HG03521 (cell line): Measurements from ENCODE around the gene TMX2.
"Not testable (repeated sequence)": the region's sequence is repeated elsewhere in the genome, so short reads cannot be mapped to it uniquely, and the experiment has no call there.

Experiments used
- ATAC-seq: cut with Tn5 transposase; IDR thresholded peaks from one replicate; pipeline ENCODE4 v1.9.1; 2021; ENCODE audit warnings: mild to moderate bottlenecking, moderate library complexity; ENCODE audit not compliant: unreplicated experiment

Gene TMX2

GRCh38 chr11:57711414-57712255 is 758 bp upstream of the TMX2 start, which contains the start of gene MED19:
TSS of gene MED19 (minus strand) at chr11:57712215. CDS start at chr11:57712179, 36 bp downstream.
- ATAC-seq = peak; percentile 41

- ATAC-seq = no peak
These were observed 1.4 kb downstream of the TMX2 start for GRCh38 chr11:57713835-57714234.

- ATAC-seq = not testable (repeated sequence)
These were observed 4.3 kb downstream of the TMX2 start for GRCh38 chr11:57716726-57717125.

- no peak for ATAC-seq
These were observed 14.8 kb downstream of the TMX2 start for GRCh38 chr11:57727185-57727584.

- ATAC-seq = no peak
These were observed 16.4 kb downstream of the TMX2 start for GRCh38 chr11:57728829-57729228.

- ATAC-seq = no peak
These were observed 17.1 kb downstream of the TMX2 start for GRCh38 chr11:57729479-57729878.

DNA sequence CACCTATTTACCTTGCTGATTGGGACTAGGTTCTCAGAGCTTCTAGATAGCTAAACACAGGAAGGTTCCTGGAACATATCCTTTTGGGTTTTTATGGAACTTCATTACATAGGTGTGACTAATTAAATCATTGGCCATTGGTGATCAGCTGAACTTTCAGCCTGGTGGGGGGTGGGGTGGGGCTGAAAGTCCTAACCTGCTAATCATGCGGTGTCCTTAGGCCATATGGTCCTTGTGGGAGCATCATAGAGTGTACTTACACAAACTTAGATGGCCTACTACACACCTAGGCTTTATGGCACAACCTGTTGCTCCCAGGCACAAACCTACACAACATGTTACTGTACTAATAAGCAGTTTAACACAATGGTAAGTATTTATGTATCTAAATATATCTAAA is 20.3 kb downstream of the TMX2 start:
- ATAC-seq = no peak

DNA sequence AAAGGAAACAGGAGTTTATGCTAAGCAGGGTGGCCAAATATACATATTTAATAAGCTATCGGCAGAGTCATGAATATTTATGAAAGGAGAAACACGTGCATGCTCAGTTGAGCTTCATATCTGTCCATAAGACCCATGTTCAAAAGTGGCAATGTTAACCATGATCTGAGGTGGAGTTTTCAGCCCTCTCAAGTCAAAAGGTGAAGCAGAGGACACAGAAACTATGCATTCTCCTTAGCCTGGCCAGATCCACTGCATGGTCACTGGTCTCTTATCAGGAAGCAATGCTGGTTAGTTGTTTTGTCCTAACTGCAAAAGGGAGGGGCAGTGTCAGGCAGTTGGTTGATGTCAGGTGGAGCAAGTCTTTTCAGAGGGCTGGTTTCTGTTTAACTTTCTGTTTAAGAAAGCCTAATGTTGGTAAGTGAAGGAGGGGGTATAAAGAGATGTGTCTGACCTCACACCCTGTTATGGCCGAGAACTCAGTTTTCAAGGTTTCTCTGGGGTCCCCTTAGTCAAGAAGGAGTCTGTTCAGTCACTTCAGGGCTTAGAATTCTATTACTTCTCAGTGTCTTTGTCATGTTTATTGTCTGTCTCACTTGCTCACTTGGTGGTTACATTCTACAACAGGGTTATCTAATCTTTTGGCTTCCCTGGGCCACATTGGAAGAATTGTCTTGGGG is 23.4 kb downstream of the TMX2 start:
- no peak for ATAC-seq

- peak; percentile 81 for ATAC-seq
These were observed 29.0 kb downstream of the TMX2 start, which contains the start of gene SELENOH for GRCh38 chr11:57741132-57742086. TSS of gene SELENOH (plus strand) at chr11:57741491. CDS start at chr11:57741596, 105 bp downstream.

DNA sequence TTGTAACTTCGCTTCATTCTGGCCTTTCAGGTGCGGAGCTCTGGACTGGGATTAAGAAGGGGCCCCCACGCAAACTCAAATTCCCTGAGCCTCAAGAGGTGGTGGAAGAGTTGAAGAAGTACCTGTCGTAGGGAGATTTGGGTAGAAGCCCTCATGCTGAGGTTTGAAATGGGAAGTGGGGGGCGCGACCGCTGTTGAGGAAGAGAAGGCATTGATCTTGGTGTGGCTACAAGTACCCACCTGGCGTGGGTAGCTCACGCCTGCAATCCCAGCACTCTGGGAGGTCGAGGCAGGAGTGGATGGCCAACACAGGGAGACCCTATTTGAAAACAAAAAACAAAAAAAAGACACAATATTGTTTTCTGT is 29.7 kb downstream of the TMX2 start:
- ATAC-seq = no peak

- ATAC-seq = no peak
These were observed 32.0 kb downstream of the TMX2 start for GRCh38 chr11:57744357-57744756.

DNA sequence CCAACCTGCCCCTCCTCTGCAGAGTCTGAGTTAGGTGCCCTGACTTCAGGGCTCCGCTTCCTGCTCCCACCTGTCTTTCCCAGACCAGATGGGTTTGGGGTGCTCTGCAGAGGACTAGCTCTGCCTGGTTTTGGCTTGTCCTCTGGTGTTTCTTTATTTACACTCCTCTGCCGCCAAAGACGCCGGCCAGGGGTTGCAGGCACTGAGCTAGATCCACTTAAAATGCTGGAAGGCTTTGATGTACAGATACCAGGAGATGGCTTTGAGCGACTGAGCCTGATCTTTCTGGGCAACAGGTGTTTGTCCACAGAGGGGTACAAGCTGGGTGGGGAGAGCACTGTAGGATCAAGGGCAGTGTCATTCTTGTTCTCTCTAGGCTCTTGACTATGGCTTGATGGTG is 32.8 kb downstream of the TMX2 start:
- ATAC-seq = no peak

- ATAC-seq = no peak
These were observed 34.5 kb downstream of the TMX2 start for GRCh38 chr11:57746920-57747319.

GRCh38 chr11:57751176-57751575 is 38.8 kb downstream of the TMX2 start:
- ATAC-seq = no peak

DNA sequence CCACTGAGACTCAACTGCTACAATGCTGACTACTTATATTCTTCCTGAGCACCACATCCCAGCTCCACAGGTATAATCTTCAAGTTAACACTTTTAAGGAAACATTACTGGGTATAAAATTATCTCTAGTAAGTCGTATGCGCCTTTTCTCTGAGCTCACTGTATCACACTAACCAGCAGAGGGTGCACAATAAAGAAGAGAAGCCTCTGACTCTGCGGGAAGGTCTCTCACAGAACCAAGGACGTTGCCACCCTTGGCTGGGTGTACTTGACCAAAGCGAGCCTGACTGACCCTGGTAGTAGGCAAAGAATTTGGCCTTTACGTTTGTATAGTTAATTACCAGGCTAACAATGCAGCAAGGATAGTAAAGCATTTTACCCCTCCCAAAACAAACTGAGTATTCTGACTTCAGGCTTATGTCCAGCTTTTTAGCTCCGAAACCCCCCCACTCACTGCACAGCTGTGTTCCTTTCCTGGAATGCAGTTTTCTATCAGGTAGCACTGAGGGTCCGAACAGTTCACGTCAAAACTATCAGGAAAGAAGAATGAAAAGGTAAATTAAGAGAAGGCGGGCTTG is 39.4 kb downstream of the TMX2 start, which contains the start of gene BTBD18:
Gene BTBD18, minus strand, starts transcription at position 144 of the 578 bp plus-strand sequence. CDS start 631 bp downstream, outside the sequence.
- no peak for ATAC-seq

GRCh38 chr11:57752954-57753353 is 40.6 kb downstream of the TMX2 start:
- ATAC-seq = no peak

DNA sequence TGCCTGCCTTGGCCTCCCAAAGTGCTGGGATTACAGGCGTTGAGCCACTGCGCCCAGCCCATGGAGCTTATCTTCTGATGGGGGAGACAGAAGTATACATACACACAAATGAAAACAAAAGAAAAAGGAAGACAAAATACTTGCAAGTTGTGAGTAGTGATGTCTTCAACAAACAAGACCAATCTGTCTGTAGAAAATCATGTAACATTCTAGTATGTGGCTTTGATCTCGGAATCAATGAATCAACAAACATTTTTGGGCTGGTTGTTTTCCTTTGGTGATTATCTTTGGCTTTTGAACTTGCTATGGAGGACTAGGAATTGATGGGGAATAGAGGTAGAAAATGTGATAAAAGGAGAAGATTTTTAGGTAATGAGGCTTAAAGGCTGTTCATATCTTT is 45.8 kb downstream of the TMX2 start:
- ATAC-seq = no peak

- peak; percentile 97 for ATAC-seq
These were observed 49.2 kb downstream of the TMX2 start, which contains the start of gene CTNND1 for GRCh38 chr11:57761301-57762234. TSS of gene CTNND1 (plus strand) at chr11:57761802. CDS start at chr11:57791479, 29,677 bp downstream.

- no peak for ATAC-seq
These were observed 50.0 kb downstream of the TMX2 start for GRCh38 chr11:57762235-57762861.
